ENCODE measurements around the gene UBTD1. TPM values are rescaled to one million over a fixed set of nuclear protein-coding genes. Genes with fewer than 3 reads are reported as not detected.

The UBTD1 gene
- total RNA-seq, 4 donors from 2014 or later: 0.40 to 4.1 (median 3.2) TPM

DNA sequence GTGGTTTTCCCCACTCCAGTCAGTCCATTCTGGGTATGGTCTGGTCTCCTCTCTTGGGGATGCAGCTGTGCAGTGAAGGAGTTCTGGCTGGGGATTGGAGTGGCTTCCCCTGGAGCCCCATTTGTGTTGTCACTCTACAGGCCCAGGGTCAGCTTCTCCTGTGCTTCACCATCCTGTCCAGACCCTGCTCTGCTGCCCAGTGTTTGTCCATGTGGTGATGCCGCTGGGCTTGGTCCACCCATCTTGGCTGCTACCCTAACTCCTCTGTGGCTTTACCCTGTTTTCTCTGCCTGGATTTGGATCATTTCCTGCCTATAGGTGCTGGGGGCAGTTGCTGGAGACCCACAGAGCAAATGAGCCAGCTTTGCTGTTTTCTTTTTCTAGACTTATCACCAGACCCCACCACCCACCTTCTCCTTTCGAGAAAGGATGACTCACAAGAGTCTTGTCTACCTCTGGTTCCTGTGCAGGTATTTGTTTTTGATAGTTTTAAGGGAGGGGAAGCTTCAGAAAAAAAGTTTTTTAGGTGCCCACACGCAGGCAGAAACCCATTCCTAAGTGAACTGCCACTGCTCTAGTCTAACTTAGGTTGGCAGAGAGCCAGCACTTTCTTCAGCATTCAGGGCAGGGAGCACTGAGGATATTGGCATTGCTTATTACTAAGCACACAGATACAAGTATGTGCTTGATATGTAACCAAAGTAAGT is 44.2 kb upstream of the UBTD1 start:
- Histone ChIP-seq H3K4me3 (no peak overlapping the region), H3K36me3 (peaks cover 0 to 28% (median 14%) of the 10 kb centered on the region in 4 donors), H3K4me1 (no peaks in the 10 kb centered on the region), H3K9me3 (no peaks in the 10 kb centered on the region), H3K27ac (no peak overlapping the region), H3K27me3 (no peaks in the 10 kb centered on the region)
- in situ Hi-C loops (cut with MboI; ENCODE audit: low pct_ligation_motif_present in 1 of 4, low pct_unique_long_range_greater_than_20kb in 1 of 4, low sequenced_read_pairs in 3 of 4) (no loop called here), intact Hi-C loops (cut with DNase I; ENCODE audit: low total_unique reads) (no loop called here)
- no peak for DNase-seq
- WGBS, 2 donors (ENCODE audit: low coverage in 1 of 2): 67 to 76% methylated on average over 3 of the region's 3 CpGs
- no peak for TF ChIP-seq EP300 (IDR thresholded peaks at IDR 0.05; ENCODE audit: low read depth)
- TF ChIP-seq, protein P1, sequence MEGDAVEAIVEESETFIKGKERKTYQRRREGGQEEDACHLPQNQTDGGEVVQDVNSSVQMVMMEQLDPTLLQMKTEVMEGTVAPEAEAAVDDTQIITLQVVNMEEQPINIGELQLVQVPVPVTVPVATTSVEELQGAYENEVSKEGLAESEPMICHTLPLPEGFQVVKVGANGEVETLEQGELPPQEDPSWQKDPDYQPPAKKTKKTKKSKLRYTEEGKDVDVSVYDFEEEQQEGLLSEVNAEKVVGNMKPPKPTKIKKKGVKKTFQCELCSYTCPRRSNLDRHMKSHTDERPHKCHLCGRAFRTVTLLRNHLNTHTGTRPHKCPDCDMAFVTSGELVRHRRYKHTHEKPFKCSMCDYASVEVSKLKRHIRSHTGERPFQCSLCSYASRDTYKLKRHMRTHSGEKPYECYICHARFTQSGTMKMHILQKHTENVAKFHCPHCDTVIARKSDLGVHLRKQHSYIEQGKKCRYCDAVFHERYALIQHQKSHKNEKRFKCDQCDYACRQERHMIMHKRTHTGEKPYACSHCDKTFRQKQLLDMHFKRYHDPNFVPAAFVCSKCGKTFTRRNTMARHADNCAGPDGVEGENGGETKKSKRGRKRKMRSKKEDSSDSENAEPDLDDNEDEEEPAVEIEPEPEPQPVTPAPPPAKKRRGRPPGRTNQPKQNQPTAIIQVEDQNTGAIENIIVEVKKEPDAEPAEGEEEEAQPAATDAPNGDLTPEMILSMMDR (IDR thresholded peaks at IDR 0.05): no peak
- TF ChIP-seq POLR2AphosphoS5 (IDR thresholded peaks at IDR 0.05): no peak
- no peak for TF ChIP-seq POLR2A (IDR thresholded peaks at IDR 0.05)

DNA sequence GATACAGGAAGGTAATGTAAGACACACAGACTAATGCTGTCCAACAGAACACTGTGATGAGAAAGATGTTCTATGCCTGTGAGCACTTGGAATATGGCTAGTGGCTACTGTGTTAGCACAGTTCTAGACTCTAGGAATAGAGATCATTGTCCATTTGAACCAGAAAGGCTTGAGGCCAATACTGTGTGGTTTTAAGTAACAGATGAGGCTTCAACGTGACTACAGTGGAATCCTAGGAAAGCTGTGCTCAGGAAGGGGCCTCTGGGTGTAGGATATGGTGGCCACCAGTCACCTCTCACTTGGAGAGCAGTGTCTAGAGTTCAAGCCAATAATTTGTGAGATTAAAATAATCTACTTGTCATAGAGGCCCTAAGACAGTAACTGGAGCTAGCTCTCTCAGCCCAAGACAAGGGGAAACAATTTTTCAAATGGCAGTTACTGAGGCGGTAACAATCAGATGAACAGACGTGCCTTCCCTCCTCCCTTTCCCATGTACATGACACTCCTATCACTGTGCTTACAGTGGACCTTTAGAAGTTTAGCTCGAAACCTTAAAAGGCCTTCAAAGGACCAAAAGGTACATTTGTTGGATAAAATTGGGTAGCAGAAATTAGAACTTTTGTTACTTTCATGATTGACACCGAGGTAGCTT is 42.6 kb upstream of the UBTD1 start:
- WGBS, 2 donors (ENCODE audit: low coverage in 1 of 2): 40 to 70% methylated on average over 3 to 5 of the region's 5 CpGs
- Histone ChIP-seq H3K27me3 (no peaks in the 10 kb centered on the region), H3K4me3 (no peak overlapping the region), H3K27ac (no peak overlapping the region), H3K36me3 (peaks cover 0 to 40% (median 21%) of the 10 kb centered on the region in 4 donors), H3K9me3 (no peaks in the 10 kb centered on the region), H3K4me1 (no peaks in the 10 kb centered on the region)
- DNase-seq: no peak
- in situ Hi-C loops (cut with MboI; ENCODE audit: low pct_ligation_motif_present in 1 of 4, low pct_unique_long_range_greater_than_20kb in 1 of 4, low sequenced_read_pairs in 3 of 4) (no loop called here), intact Hi-C loops (cut with DNase I; ENCODE audit: low total_unique reads) (no loop called here)
- TF ChIP-seq POLR2AphosphoS5 (IDR thresholded peaks at IDR 0.05) (no peak), POLR2A (IDR thresholded peaks at IDR 0.05) (no peak), EP300 (IDR thresholded peaks at IDR 0.05; ENCODE audit: low read depth) (no peak)
- TF ChIP-seq, protein P1 (IDR thresholded peaks at IDR 0.05): no peak

DNA sequence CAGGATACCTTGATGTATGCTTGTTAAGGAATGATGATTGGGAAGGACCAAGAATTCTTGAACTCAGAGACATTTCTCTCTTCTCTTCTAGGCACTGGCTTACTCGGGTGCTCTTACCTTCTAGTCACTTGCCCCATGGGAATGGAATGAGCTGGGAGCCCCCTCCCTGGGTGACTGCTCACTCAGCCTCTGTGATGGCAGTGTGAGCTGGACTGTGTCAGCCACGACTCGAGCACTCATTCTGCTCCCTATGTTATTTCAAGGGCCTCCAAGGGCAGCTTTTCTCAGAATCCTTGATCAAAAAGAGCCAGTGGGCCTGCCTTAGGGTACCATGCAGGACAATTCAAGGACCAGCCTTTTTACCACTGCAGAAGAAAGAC is 42.0 kb upstream of the UBTD1 start:
- no peak for DNase-seq
- Histone ChIP-seq H3K4me3 (no peak overlapping the region), H3K4me1 (no peaks in the 10 kb centered on the region), H3K36me3 (peaks cover 0 to 46% (median 23%) of the 10 kb centered on the region in 4 donors), H3K9me3 (no peaks in the 10 kb centered on the region), H3K27me3 (no peaks in the 10 kb centered on the region), H3K27ac (no peak overlapping the region)
- in situ Hi-C loops (cut with MboI; ENCODE audit: low pct_ligation_motif_present in 1 of 4, low pct_unique_long_range_greater_than_20kb in 1 of 4, low sequenced_read_pairs in 3 of 4) (no loop called here), intact Hi-C loops (cut with DNase I; ENCODE audit: low total_unique reads) (no loop called here)
- 81% methylated on average over 3 of the region's 3 CpGs; no CpG with 5 or more reads in 1 of the 2 donors for WGBS, 2 donors (ENCODE audit: low coverage in 1 of 2)
- TF ChIP-seq EP300 (IDR thresholded peaks at IDR 0.05; ENCODE audit: low read depth): no peak
- TF ChIP-seq POLR2A (IDR thresholded peaks at IDR 0.05): no peak
- TF ChIP-seq, protein P1 (IDR thresholded peaks at IDR 0.05): no peak
- TF ChIP-seq POLR2AphosphoS5 (IDR thresholded peaks at IDR 0.05): no peak

DNA sequence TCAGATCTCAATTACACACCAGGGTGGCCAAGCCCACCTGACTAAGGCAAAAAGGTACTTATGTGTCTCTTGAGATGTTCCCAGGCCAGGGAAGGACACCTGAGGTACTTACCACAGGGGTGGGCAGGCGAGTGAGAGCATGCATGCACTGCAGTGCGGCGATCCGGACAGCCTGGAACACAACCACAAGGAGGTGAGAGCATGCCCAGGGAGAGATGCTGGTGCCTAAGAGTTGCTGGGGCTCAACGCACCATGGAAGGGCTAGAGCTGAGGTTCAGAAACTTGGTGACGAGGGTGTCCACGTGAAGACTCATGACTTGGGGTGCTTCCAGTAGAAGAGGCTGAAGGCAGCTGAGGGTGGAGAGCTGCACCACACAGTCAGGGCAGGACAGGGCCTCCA is 39.6 kb upstream of the UBTD1 start:
- Histone ChIP-seq H3K9me3 (no peaks in the 10 kb centered on the region), H3K27me3 (no peaks in the 10 kb centered on the region), H3K4me1 (peaks cover 0 to 4% (median 0%) of the 10 kb centered on the region in 4 donors), H3K27ac (no peak overlapping the region), H3K4me3 (no peak overlapping the region), H3K36me3 (peaks cover 2 to 59% (median 29%) of the 10 kb centered on the region in 4 donors)
- TF ChIP-seq, protein P1 (IDR thresholded peaks at IDR 0.05): no peak
- no peak for TF ChIP-seq EP300 (IDR thresholded peaks at IDR 0.05; ENCODE audit: low read depth)
- TF ChIP-seq POLR2A (IDR thresholded peaks at IDR 0.05): no peak
- no peak for TF ChIP-seq POLR2AphosphoS5 (IDR thresholded peaks at IDR 0.05)
- no peak for DNase-seq
- in situ Hi-C loops (cut with MboI; ENCODE audit: low pct_ligation_motif_present in 1 of 4, low pct_unique_long_range_greater_than_20kb in 1 of 4, low sequenced_read_pairs in 3 of 4) (no loop called here), intact Hi-C loops (cut with DNase I; ENCODE audit: low total_unique reads) (no loop called here)
- WGBS, 2 donors (ENCODE audit: low coverage in 1 of 2): 60 to 94% methylated on average over 1 to 7 of the region's 7 CpGs

Measured in transverse colon (tissue), 4 donors.